ENCODE data around the gene EEIG1. TPM values are rescaled to one million over a fixed set of nuclear protein-coding genes. Genes with fewer than 3 reads are reported as not detected.
A peak's percentile ranks its signal among the peaks of the same experiment; 100 is the strongest.

EEIG1 gene
- 100 to 1,000 TPM; 516 to 550 TPM for total RNA-seq
- polyA plus RNA-seq, result 100 to 1,000 TPM in 1 of 2 donors, 10 to 100 TPM in 1; 95.4 to 205 TPM

- Mint-ChIP-seq H3K36me3 (peaks cover 24 to 33% of the 10 kb centered on the region in 2 donors), H3K9me3 (no peaks in the 10 kb centered on the region), H3K4me3 (peak within 1 kb of the TSS; percentile 94 to 98 (median 97)), H3K4me1 (peaks cover 27 to 51% (median 38%) of the 10 kb centered on the region in 4 donors), H3K27me3 (no peaks in the 10 kb centered on the region), H3K27ac (peak within 1 kb of the TSS; percentile 92 to 97 (median 94))
- Histone ChIP-seq H3K9me3 (ENCODE audit: control insufficient read depth in 1 of 2, low read length in 2 of 2) (no peaks in the 10 kb centered on the region), H3K36me3 (ENCODE audit: insufficient read depth, low read length) (peaks cover 5% of the 10 kb centered on the region), H3K27me3 (ENCODE audit: insufficient read depth, low read length) (no peaks in the 10 kb centered on the region), H3K4me3 (ENCODE audit: low read length in 2 of 2) (peak within 1 kb of the TSS; percentile 72 to 92), H3K4me1 (ENCODE audit: insufficient read depth, low read length) (peaks cover 46% of the 10 kb centered on the region), H3K27ac (ENCODE audit: low read depth, low read length) (peak within 1 kb of the TSS; percentile 78)
- intact Hi-C loops (cut with micrococcal nuclease), result loop anchor here (1.0 kb wide), 6 partner anchors 10 to 86 kb away; partner anchors contain the start of gene NAIF1
- POLR2A ChIA-PET (ENCODE audit: partially characterized antibody), result interaction anchor here (0.8 to 36.2 kb wide), 11 partner anchors 10 to 211 kb away, joined by 4 to 1317 read pairs (median 13); partner anchors contain the start of genes DPM2, NAIF1 and SLC25A25
- peak; percentile 96 to 99 (median 97) for DNase-seq
- CTCF ChIA-PET (ENCODE audit: partially characterized antibody), result interaction anchor here (0.6 to 17.5 kb wide), 13 partner anchors 10 to 53 kb away, joined by 3 to 182 read pairs (median 4); no protein-coding TSS in a partner anchor
Observed at GRCh38 chr9:127980706-127981558, at the start of gene EEIG1. TSS of gene EEIG1 (minus strand) at chr9:127980989. CDS start at chr9:127980137, 852 bp downstream.

- H3K4me1 Mint-ChIP-seq, result peaks cover 47 to 93% (median 74%) of the 10 kb centered on the region in 4 donors
- peak overlapping the region in 1 of 2 donors; percentile 22 for H3K4me3 ChIP-seq (ENCODE audit: low read length in 2 of 2)
- peak overlapping the region in 7 of 8 donors; percentile 67 to 87 (median 80) for H3K4me3 Mint-ChIP-seq
- H3K27me3 Mint-ChIP-seq, result no peaks in the 10 kb centered on the region
- H3K36me3 Mint-ChIP-seq, result peaks cover 0 to 2% of the 10 kb centered on the region in 2 donors
- H3K27me3 ChIP-seq (ENCODE audit: insufficient read depth, low read length), result no peaks in the 10 kb centered on the region
- no peaks in the 10 kb centered on the region for H3K9me3 ChIP-seq (ENCODE audit: control insufficient read depth in 1 of 2, low read length in 2 of 2)
- peak overlapping the region; percentile 80 for H3K27ac ChIP-seq (ENCODE audit: low read depth, low read length)
- H3K9me3 Mint-ChIP-seq, result peaks cover 0 to 4% (median 0%) of the 10 kb centered on the region in 8 donors
- intact Hi-C loops (cut with micrococcal nuclease), result loop anchor here (2.0 kb wide), 2 partner anchors 41 to 73 kb away; partner anchors contain the start of gene SLC25A25
- H3K27ac Mint-ChIP-seq, result peak overlapping the region; percentile 98 to 100 (median 99)
- H3K36me3 ChIP-seq (ENCODE audit: insufficient read depth, low read length), result no peaks in the 10 kb centered on the region
- POLR2A ChIA-PET (ENCODE audit: partially characterized antibody), result interaction anchor here (1.1 to 21.7 kb wide), 12 partner anchors 7 to 95 kb away, joined by 4 to 1317 read pairs (median 18); partner anchors contain the start of genes DPM2, EEIG1, NAIF1 and SLC25A25
- DNase-seq, result peak in 1 of 5 donors; percentile 52
- H3K4me1 ChIP-seq (ENCODE audit: insufficient read depth, low read length), result peaks cover 100% of the 10 kb centered on the region
- CTCF ChIA-PET (ENCODE audit: partially characterized antibody), result interaction anchor here (0.8 to 3.7 kb wide), 13 partner anchors 9 to 90 kb away, joined by 3 to 35 read pairs (median 4); partner anchors contain the start of genes DPM2 and EEIG1
Observed at GRCh38 chr9:128027705-128028104, 46.9 kb upstream of the EEIG1 start.

- H3K4me1 ChIP-seq (ENCODE audit: insufficient read depth, low read length), result peaks cover 100% of the 10 kb centered on the region
- peak overlapping the region; percentile 80 for H3K27ac ChIP-seq (ENCODE audit: low read depth, low read length)
- peak in 4 of 5 donors; percentile 50 to 75 (median 54) for DNase-seq
- H3K9me3 Mint-ChIP-seq, result peaks cover 0 to 4% (median 0%) of the 10 kb centered on the region in 8 donors
- H3K27ac Mint-ChIP-seq, result peak overlapping the region; percentile 98 to 100 (median 99)
- ChIA-PET CTCF (ENCODE audit: partially characterized antibody) (interaction anchor here (0.8 to 3.7 kb wide), 16 partner anchors 8 to 90 kb away, joined by 3 to 37 read pairs (median 6); partner anchors contain the start of genes DPM2 and EEIG1), POLR2A (ENCODE audit: partially characterized antibody) (interaction anchor here (0.7 to 21.7 kb wide), 20 partner anchors 7 to 134 kb away, joined by 3 to 1317 read pairs (median 8); partner anchors contain the start of genes DPM2, EEIG1, NAIF1 and SLC25A25)
- H3K4me1 Mint-ChIP-seq, result peaks cover 54 to 94% (median 78%) of the 10 kb centered on the region in 4 donors
- peak overlapping the region; percentile 0 to 25 for H3K4me3 ChIP-seq (ENCODE audit: low read length in 2 of 2)
- H3K36me3 Mint-ChIP-seq, result peaks cover 0 to 2% of the 10 kb centered on the region in 2 donors
- no peaks in the 10 kb centered on the region for H3K27me3 ChIP-seq (ENCODE audit: insufficient read depth, low read length)
- H3K4me3 Mint-ChIP-seq, result peak overlapping the region; percentile 74 to 89 (median 82)
- H3K9me3 ChIP-seq (ENCODE audit: control insufficient read depth in 1 of 2, low read length in 2 of 2), result no peaks in the 10 kb centered on the region
- no peaks in the 10 kb centered on the region for H3K27me3 Mint-ChIP-seq
- H3K36me3 ChIP-seq (ENCODE audit: insufficient read depth, low read length), result no peaks in the 10 kb centered on the region
- intact Hi-C loops (cut with micrococcal nuclease), result loop anchor here (1.0 to 2.0 kb wide), 4 partner anchors 20 to 72 kb away; partner anchors contain the start of gene SLC25A25
Observed at GRCh38 chr9:128026773-128027541, 46.2 kb upstream of the EEIG1 start.

GRCh38 chr9:128026255-128026772 lies 45.5 kb upstream of the EEIG1 start:
- H3K36me3 Mint-ChIP-seq, result peaks cover 0 to 2% of the 10 kb centered on the region in 2 donors
- Histone ChIP-seq H3K4me1 (ENCODE audit: insufficient read depth, low read length) (peaks cover 100% of the 10 kb centered on the region), H3K27ac (ENCODE audit: low read depth, low read length) (peak overlapping the region; percentile 80), H3K27me3 (ENCODE audit: insufficient read depth, low read length) (no peaks in the 10 kb centered on the region), H3K36me3 (ENCODE audit: insufficient read depth, low read length) (no peaks in the 10 kb centered on the region), H3K4me3 (ENCODE audit: low read length in 2 of 2) (peak overlapping the region; percentile 25 to 48), H3K9me3 (ENCODE audit: control insufficient read depth in 1 of 2, low read length in 2 of 2) (no peaks in the 10 kb centered on the region)
- POLR2A ChIA-PET (ENCODE audit: partially characterized antibody), result interaction anchor here (0.7 to 21.7 kb wide), 19 partner anchors 8 to 135 kb away, joined by 3 to 1317 read pairs (median 8); partner anchors contain the start of genes DPM2, EEIG1, NAIF1 and SLC25A25
- H3K4me3 Mint-ChIP-seq, result peak overlapping the region; percentile 74 to 89 (median 82)
- peaks cover 56 to 94% (median 78%) of the 10 kb centered on the region in 4 donors for H3K4me1 Mint-ChIP-seq
- peaks cover 0 to 4% (median 0%) of the 10 kb centered on the region in 8 donors for H3K9me3 Mint-ChIP-seq
- CTCF ChIA-PET (ENCODE audit: partially characterized antibody), result interaction anchor here (1.2 to 3.7 kb wide), 13 partner anchors 8 to 89 kb away, joined by 3 to 37 read pairs (median 9); partner anchors contain the start of genes DPM2 and EEIG1
- H3K27me3 Mint-ChIP-seq, result no peaks in the 10 kb centered on the region
- intact Hi-C loops (cut with micrococcal nuclease), result loop anchor here (1.0 to 2.0 kb wide), 4 partner anchors 19 to 72 kb away; partner anchors contain the start of gene SLC25A25
- peak overlapping the region; percentile 98 to 100 (median 99) for H3K27ac Mint-ChIP-seq
- peak; percentile 89 to 96 (median 93) for DNase-seq

- peaks cover 100% of the 10 kb centered on the region for H3K4me1 ChIP-seq (ENCODE audit: insufficient read depth, low read length)
- Mint-ChIP-seq H3K27me3 (no peaks in the 10 kb centered on the region), H3K4me1 (peaks cover 59 to 94% (median 80%) of the 10 kb centered on the region in 4 donors), H3K4me3 (peak overlapping the region; percentile 74 to 89 (median 82)), H3K36me3 (peaks cover 0 to 2% of the 10 kb centered on the region in 2 donors), H3K9me3 (peaks cover 0 to 4% (median 0%) of the 10 kb centered on the region in 8 donors), H3K27ac (peak overlapping the region; percentile 98 to 100 (median 99))
- peak in 2 of 5 donors; percentile 38 to 60 for DNase-seq
- no peaks in the 10 kb centered on the region for H3K9me3 ChIP-seq (ENCODE audit: control insufficient read depth in 1 of 2, low read length in 2 of 2)
- intact Hi-C loops (cut with micrococcal nuclease), result loop anchor here (1.0 to 2.0 kb wide), 4 partner anchors 18 to 71 kb away; partner anchors contain the start of gene SLC25A25
- peak overlapping the region; percentile 25 to 48 for H3K4me3 ChIP-seq (ENCODE audit: low read length in 2 of 2)
- CTCF ChIA-PET (ENCODE audit: partially characterized antibody), result interaction anchor here (1.0 to 3.7 kb wide), 14 partner anchors 8 to 82 kb away, joined by 3 to 37 read pairs (median 6); no protein-coding TSS in a partner anchor
- peak overlapping the region; percentile 80 for H3K27ac ChIP-seq (ENCODE audit: low read depth, low read length)
- H3K36me3 ChIP-seq (ENCODE audit: insufficient read depth, low read length), result no peaks in the 10 kb centered on the region
- H3K27me3 ChIP-seq (ENCODE audit: insufficient read depth, low read length), result no peaks in the 10 kb centered on the region
- POLR2A ChIA-PET (ENCODE audit: partially characterized antibody), result interaction anchor here (0.8 to 21.7 kb wide), 17 partner anchors 9 to 121 kb away, joined by 3 to 1317 read pairs (median 11); partner anchors contain the start of genes DPM2, EEIG1, NAIF1 and SLC25A25
Observed at GRCh38 chr9:128025736-128026135, 44.9 kb upstream of the EEIG1 start.

All from CD4-positive, alpha-beta memory T cell (primary cell).